HL-60 (cell line): ENCODE measurements around the gene SGIP1.

Experiments used
- GABPA ChIP-seq: IDR thresholded peaks from 2 replicates; pipeline ENCODE4 v1.6.1; 2012; ENCODE audit warnings: low read depth
- POLR2AphosphoS5 ChIP-seq: IDR thresholded peaks from 2 replicates; pipeline ENCODE4 v1.6.1; 2012; ENCODE audit warnings: low read depth
- TF ChIP-seq, protein P1 (sequence below): IDR thresholded peaks from one replicate; pipeline ENCODE4 v1.5.1; 2011; ENCODE audit warnings: low read length, control low read depth, inconsistent platforms; ENCODE audit not compliant: insufficient read depth
- TF ChIP-seq, protein P2 (sequence below): IDR thresholded peaks from 2 replicates; pipeline ENCODE4 v1.6.1; 2012; ENCODE audit warnings: low read depth; ENCODE audit not compliant: insufficient replicate concordance

DNA sequence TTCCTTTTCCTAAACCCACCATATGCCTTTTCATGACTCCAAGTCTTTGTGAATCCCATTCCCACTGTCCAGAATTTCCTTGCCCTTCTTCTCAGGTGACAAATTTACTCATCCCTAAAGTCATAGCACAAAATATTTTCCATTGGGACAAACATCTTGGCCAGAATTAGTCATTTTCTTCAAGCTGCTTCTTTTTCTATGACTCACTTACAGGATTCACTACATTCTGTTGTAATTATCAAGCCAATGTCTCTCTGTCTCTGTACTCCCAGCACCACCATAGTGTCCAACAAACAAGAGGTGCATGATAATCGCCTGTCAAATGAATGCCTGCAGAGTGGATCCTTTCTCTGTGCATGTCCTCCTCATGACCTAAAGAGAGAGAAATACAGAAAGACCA is 37.8 kb downstream of the SGIP1 start:
- TF ChIP-seq, protein P1, sequence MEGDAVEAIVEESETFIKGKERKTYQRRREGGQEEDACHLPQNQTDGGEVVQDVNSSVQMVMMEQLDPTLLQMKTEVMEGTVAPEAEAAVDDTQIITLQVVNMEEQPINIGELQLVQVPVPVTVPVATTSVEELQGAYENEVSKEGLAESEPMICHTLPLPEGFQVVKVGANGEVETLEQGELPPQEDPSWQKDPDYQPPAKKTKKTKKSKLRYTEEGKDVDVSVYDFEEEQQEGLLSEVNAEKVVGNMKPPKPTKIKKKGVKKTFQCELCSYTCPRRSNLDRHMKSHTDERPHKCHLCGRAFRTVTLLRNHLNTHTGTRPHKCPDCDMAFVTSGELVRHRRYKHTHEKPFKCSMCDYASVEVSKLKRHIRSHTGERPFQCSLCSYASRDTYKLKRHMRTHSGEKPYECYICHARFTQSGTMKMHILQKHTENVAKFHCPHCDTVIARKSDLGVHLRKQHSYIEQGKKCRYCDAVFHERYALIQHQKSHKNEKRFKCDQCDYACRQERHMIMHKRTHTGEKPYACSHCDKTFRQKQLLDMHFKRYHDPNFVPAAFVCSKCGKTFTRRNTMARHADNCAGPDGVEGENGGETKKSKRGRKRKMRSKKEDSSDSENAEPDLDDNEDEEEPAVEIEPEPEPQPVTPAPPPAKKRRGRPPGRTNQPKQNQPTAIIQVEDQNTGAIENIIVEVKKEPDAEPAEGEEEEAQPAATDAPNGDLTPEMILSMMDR: no peak
- TF ChIP-seq POLR2AphosphoS5: no peak
- TF ChIP-seq, protein P2, sequence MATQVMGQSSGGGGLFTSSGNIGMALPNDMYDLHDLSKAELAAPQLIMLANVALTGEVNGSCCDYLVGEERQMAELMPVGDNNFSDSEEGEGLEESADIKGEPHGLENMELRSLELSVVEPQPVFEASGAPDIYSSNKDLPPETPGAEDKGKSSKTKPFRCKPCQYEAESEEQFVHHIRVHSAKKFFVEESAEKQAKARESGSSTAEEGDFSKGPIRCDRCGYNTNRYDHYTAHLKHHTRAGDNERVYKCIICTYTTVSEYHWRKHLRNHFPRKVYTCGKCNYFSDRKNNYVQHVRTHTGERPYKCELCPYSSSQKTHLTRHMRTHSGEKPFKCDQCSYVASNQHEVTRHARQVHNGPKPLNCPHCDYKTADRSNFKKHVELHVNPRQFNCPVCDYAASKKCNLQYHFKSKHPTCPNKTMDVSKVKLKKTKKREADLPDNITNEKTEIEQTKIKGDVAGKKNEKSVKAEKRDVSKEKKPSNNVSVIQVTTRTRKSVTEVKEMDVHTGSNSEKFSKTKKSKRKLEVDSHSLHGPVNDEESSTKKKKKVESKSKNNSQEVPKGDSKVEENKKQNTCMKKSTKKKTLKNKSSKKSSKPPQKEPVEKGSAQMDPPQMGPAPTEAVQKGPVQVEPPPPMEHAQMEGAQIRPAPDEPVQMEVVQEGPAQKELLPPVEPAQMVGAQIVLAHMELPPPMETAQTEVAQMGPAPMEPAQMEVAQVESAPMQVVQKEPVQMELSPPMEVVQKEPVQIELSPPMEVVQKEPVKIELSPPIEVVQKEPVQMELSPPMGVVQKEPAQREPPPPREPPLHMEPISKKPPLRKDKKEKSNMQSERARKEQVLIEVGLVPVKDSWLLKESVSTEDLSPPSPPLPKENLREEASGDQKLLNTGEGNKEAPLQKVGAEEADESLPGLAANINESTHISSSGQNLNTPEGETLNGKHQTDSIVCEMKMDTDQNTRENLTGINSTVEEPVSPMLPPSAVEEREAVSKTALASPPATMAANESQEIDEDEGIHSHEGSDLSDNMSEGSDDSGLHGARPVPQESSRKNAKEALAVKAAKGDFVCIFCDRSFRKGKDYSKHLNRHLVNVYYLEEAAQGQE: no peak
- no peak for TF ChIP-seq GABPA
